Medulla oblongata (tissue), 1 donor: Measurements from ENCODE around the gene GOLGA6D.
"Not testable (repeated sequence)": the region's sequence is repeated elsewhere in the genome, so short reads cannot be mapped to it uniquely, and the experiment has no call there.

Experiments
- DNase-seq: peaks from one replicate; pipeline ENCODE4 v3.0.0-alpha.2; 2015; ENCODE audit errors: extremely low spot score

Gene GOLGA6D

DNA sequence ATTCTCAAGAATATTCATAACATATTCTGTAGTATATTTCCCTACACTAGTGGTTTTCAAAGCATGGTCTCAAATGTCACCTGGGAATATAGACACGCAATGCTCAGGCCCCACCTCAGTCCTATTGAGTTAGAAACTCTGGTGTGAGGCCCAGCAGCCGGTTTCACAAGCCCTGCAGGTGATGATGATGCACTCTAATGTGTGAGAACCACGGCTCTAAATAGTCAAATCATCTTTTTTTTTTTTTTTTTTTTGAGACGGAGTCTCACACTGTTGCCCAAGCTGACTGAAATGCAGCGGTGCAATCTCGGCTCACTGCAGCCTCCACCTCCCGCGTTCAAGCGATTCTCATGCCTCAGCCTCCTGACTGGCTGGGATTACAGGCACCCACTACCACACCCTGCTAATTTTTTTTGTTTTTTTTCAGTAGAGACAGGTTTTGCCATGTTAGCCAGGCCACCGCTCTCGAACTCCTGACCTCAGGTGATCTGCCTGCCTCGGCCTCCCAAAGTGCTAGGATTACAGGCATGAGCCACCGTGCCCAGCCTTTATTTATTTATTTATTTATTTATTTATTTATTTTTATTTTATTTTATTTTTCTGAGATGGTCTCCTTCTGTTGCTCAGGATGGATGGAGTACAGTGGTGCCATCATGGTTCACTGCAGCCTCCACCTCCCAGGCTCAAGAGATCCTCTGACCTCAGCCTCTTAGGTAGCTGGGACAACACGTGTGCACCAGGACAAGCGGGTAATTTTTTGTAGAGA, 51.2 kb downstream of the GOLGA6D start:
- not testable (repeated sequence) for DNase-seq

GRCh38 chr15:75335313-75335704, 52.7 kb downstream of the GOLGA6D start:
- peak; percentile 4 for DNase-seq

DNA sequence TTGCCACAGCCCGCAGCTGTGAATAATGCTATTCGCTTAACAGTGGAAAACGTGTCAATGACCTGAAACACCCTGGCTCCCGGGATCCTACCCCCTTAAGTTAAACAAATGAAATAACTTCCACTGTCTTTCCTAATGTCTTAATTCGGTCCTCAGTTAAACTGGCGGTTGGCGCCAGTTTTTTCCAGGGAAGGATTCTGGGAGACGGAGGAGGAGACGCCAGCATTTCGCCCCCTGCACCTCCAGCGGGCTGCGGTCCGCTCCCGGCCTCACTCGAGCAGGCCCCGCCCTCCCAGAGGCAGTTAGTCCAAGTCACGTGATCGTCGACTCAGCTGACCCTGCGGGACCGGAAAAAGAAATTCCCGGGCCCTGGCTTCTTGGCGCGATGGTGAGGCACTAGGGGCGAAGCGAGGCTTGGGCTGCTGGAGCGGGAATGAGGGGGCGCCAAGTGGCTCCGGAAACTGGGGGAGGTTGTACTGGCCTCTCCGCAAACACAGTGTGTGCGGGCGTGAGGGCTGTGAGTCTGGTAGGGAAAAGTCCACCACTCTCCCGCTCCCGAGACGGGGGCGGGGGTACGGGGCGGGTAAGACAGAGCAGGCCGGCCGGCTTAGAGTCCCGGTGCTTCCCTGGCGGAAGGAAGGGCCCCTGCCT, 53.2 kb downstream of the GOLGA6D start, which contains the start of gene COMMD4:
Gene COMMD4, plus strand, starts transcription at position 359 of the 651 bp plus-strand sequence. Its CDS starts 27 bp downstream, at position 386.
- peak; percentile 97 for DNase-seq

GRCh38 chr15:75338661-75339240, 56.1 kb downstream of the GOLGA6D start:
- DNase-seq, result no peak

- no peak for DNase-seq
Observed at GRCh38 chr15:75339531-75340240, 57.1 kb downstream of the GOLGA6D start.

DNA sequence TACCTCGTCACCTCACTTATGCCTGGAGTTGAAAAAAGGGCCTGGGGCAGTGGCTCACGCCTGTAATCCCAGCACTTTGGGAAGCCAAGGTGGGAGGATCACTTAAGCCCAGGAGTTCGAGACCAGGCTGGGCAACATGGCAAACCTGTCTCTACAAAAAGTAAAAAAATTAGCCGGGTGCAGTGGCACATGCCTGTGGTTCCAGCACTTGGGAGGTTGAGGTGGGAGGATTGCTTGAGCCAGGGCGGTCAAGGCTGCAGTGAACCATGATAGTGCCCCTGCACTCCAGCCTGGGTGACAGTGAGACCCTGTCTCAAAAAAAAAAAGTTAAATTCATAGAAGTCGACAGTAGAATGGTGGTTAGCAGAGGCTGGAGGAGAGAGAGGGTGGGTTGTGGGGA, 59.6 kb downstream of the GOLGA6D start:
- no peak for DNase-seq

GRCh38 chr15:75343953-75344352, 61.3 kb downstream of the GOLGA6D start:
- peak; percentile 28 for DNase-seq
